Liver (tissue), 9 donors: ENCODE data around the gene ZMYM3. TPM values are rescaled to one million over a fixed set of nuclear protein-coding genes. Genes with fewer than 3 reads are reported as not detected.

Experiments used
- DNase-seq: peaks from one replicate; pipeline ENCODE4 v3.0.0-alpha.2; 2017; ENCODE audit warnings: low spot score
- H3K27ac ChIP-seq, 2 donors: one replicate each; pipeline ENCODE4 v1.7.0; 2013; ENCODE audit warnings: inconsistent platforms in 2 of 2, low read length in 2 of 2, control low read depth in 1 of 2, low read depth in 1 of 2, mild to moderate bottlenecking in 1 of 2
- H3K27me3 ChIP-seq, 4 donors: one replicate each; pipeline versions ENCODE4 v1.6.1 to v1.7.0; 2013; ENCODE audit warnings: low read length in 3 of 4, inconsistent platforms in 1 of 4, mild to moderate bottlenecking in 1 of 4, moderate library complexity in 1 of 4; ENCODE audit not compliant: control insufficient read depth in 4 of 4, insufficient read depth in 4 of 4
- H3K36me3 ChIP-seq, 4 donors: one replicate each; pipeline versions ENCODE4 v1.6.1 to v1.7.0; 2013; ENCODE audit warnings: low read length in 3 of 4, mild to moderate bottlenecking in 3 of 4, low read depth in 1 of 4, moderate library complexity in 1 of 4; ENCODE audit not compliant: control insufficient read depth in 4 of 4, insufficient read depth in 3 of 4
- H3K4me1 ChIP-seq, 4 donors: one replicate each; pipeline versions ENCODE4 v1.6.1 to v1.7.0; 2013; ENCODE audit warnings: low read length in 3 of 4, mild to moderate bottlenecking in 3 of 4, moderate library complexity in 1 of 4; ENCODE audit not compliant: control insufficient read depth in 4 of 4, insufficient read depth in 4 of 4
- H3K4me3 ChIP-seq, 3 donors: one replicate each; pipeline versions ENCODE4 v1.6.1 to v1.7.0; 2013; ENCODE audit warnings: low read length in 3 of 3, control low read depth in 1 of 3, low read depth in 1 of 3, mild to moderate bottlenecking in 1 of 3
- H3K9ac ChIP-seq, 2 donors: one replicate each; pipeline ENCODE4 v1.7.0; 2013; ENCODE audit warnings: low read length in 2 of 2, mild to moderate bottlenecking in 2 of 2, moderate library complexity in 2 of 2, control low read depth in 1 of 2, low read depth in 1 of 2
- H3K9me3 ChIP-seq, 4 donors: one replicate each; pipeline versions ENCODE4 v1.6.1 to v1.7.0; 2013; ENCODE audit warnings: low read length in 3 of 4; ENCODE audit not compliant: control insufficient read depth in 4 of 4
- CTCF ChIP-seq: fragments of 150-350 bp; IDR thresholded peaks from 2 replicates; pipeline ENCODE4 v1.5.1; 2017; ENCODE audit warnings: improper control_type of control experiment, low read depth, low read length; ENCODE audit not compliant: missing input control
- EGR1 ChIP-seq, 2 donors: IDR thresholded peaks; 2 replicates each; pipeline ENCODE4 v1.6.1; 2016 to 2018; ENCODE audit warnings: antibody characterized with exemption in 2 of 2, low read depth in 2 of 2
- FOXA1 ChIP-seq: IDR thresholded peaks from 2 replicates; pipeline ENCODE4 v1.6.1; 2016; ENCODE audit warnings: antibody characterized with exemption
- GABPA ChIP-seq, 2 donors: IDR thresholded peaks in 1 of 2; conservative IDR thresholded peaks in 1 of 2; 2 replicates each; pipeline ENCODE4 v1.6.1; 2016; ENCODE audit warnings: antibody characterized with exemption in 2 of 2, mild to moderate bottlenecking in 1 of 2, moderate library complexity in 1 of 2
- HNF4A ChIP-seq, 2 donors: conservative IDR thresholded peaks; 2 replicates each; pipeline ENCODE4 v1.6.1; 2016; ENCODE audit warnings: antibody characterized with exemption in 2 of 2, mild to moderate bottlenecking in 2 of 2
- HNF4G ChIP-seq: IDR thresholded peaks from 2 replicates; pipeline ENCODE4 v1.6.1; 2016; ENCODE audit warnings: antibody characterized with exemption
- RAD21 ChIP-seq, 2 donors: IDR thresholded peaks; 2 replicates each; pipeline ENCODE4 v1.6.1; 2016; ENCODE audit warnings: antibody characterized with exemption in 2 of 2, mild to moderate bottlenecking in 2 of 2
- SP1 ChIP-seq: IDR thresholded peaks from 2 replicates; pipeline ENCODE4 v1.6.1; 2018; ENCODE audit warnings: antibody characterized with exemption, mild to moderate bottlenecking
- WGBS: extraction: QIAGEN DNeasy Blood & Tissue Kit; methylation state at CpG from one replicate; pipeline ENCODE4 v1.1.7; 2013; 5-methylcytosine and 5-hydroxymethylcytosine counted together
- polyA plus RNA-seq, 2 donors: library from polyadenylated mRNA; stranded (reverse) in 1 of 2; unstranded in 1 of 2; fragments of 200-250 nt in 1 of 2; fragments of >200 nt in 1 of 2; fragmentation: Nextera tagmentation in 1 of 2; extraction: Ambion mirVana in 1 of 2; gene quantifications; one replicate each; pipeline versions ENCODE4 v1.2.1 to v1.2.3, GENCODE V29; 2013 to 2015
- total RNA-seq, 2 donors: library from RNA; depleted of rRNA; stranded (reverse); fragments of >200 nt; gene quantifications; one replicate each; pipeline ENCODE4 v1.2.3, GENCODE V29; 2014
- TF ChIP-seq, protein P1 (sequence below): IDR thresholded peaks from 2 replicates; pipeline ENCODE4 v1.6.1; 2016; ENCODE audit warnings: antibody characterized with exemption
- TF ChIP-seq, protein P2 (sequence below): IDR thresholded peaks from 2 replicates; pipeline ENCODE4 v1.6.1; 2016; ENCODE audit warnings: antibody characterized with exemption
- TF ChIP-seq, protein P3 (sequence below): IDR thresholded peaks from 2 replicates; pipeline ENCODE4 v1.6.1; 2016; ENCODE audit warnings: antibody characterized with exemption
- TF ChIP-seq, protein P4 (sequence below): IDR thresholded peaks from 2 replicates; pipeline ENCODE4 v1.6.1; 2016; ENCODE audit warnings: antibody characterized with exemption, mild to moderate bottlenecking
- donor health status: healthy.
- donor health status: healthy.
- donor health status: healthy.
- donor health status: healthy.
- donor health status: healthy.

The ZMYM3 gene
- total and polyA plus RNA-seq, 4 donors: 4.5 to 13.3 (median 6.2) TPM

DNA sequence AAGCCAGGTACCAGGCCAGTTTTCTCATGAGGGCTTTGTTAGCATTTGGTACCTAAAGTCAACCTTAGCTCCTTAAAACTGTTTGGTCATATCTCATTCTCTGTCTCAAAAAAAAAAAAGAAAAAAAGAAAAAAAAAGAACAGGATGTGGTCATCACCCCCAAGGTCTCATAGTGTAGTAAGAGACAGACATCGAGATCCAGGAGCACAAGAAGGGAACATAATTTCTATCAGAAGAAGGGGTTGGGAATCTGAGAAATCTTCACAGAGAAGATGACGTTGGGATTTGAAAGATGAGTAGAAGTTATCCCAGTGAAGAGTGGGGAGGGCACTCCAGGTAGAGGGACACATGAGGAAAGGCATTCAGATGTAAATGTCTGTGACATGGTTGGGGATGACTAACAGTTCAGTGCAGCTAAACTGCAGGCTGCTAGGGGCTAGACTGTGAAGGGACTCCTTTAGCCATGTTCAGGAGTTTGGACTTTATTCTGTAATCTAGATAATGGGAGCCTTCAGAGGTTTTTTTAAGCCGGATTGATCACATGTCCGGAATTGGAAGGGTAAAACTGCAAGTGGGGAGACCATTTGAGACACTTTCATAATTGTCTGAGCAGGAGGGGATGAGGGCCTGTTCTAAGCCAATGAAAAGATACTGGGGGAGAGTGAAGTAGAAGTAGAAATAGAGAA lies 57.8 kb downstream of the ZMYM3 start:
- Histone ChIP-seq H3K27me3 (no peaks in the 10 kb centered on the region), H3K4me3 (no peak overlapping the region), H3K27ac (no peak overlapping the region), H3K36me3 (no peaks in the 10 kb centered on the region), H3K4me1 (no peaks in the 10 kb centered on the region), H3K9me3 (no peaks in the 10 kb centered on the region), H3K9ac (no peak overlapping the region)
- no peak for TF ChIP-seq CTCF
- 75% methylated on average over 4 of the region's 4 CpGs for WGBS
- no peak for DNase-seq

DNA sequence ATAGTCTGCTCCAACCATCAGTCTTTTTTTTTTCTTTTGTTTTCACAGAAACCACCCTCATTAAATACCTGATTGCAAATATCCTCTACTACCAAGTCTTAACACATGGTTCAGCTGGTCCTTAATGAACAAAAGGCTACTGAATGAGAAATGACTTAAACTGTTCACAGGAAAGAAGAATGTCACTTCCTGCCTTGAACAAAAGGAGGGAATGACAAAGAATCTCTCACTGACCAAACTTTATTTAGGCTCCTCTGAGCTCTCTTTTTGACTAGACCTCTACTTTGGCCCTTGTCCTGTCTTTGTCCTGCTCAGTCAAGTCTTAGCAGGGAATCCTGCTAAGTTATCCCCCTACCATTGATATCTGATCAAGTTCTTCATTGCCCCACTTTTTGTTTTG lies 62.7 kb downstream of the ZMYM3 start:
- TF ChIP-seq FOXA1: no peak
- TF ChIP-seq GABPA (IDR thresholded peaks at IDR 0.05 in 1 of 2, conservative IDR thresholded peaks at IDR 0.05 in 1 of 2): no peak
- TF ChIP-seq, protein P1, sequence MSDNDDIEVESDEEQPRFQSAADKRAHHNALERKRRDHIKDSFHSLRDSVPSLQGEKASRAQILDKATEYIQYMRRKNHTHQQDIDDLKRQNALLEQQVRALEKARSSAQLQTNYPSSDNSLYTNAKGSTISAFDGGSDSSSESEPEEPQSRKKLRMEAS: no peak
- TF ChIP-seq, protein P2, sequence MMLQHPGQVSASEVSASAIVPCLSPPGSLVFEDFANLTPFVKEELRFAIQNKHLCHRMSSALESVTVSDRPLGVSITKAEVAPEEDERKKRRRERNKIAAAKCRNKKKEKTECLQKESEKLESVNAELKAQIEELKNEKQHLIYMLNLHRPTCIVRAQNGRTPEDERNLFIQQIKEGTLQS: no peak
- TF ChIP-seq CTCF: no peak
- no peak for TF ChIP-seq EGR1 (IDR thresholded peaks at IDR 0.05; ENCODE audit: low read depth in 2 of 2)
- TF ChIP-seq RAD21 (IDR thresholded peaks at IDR 0.05): no peak
- TF ChIP-seq, protein P3, sequence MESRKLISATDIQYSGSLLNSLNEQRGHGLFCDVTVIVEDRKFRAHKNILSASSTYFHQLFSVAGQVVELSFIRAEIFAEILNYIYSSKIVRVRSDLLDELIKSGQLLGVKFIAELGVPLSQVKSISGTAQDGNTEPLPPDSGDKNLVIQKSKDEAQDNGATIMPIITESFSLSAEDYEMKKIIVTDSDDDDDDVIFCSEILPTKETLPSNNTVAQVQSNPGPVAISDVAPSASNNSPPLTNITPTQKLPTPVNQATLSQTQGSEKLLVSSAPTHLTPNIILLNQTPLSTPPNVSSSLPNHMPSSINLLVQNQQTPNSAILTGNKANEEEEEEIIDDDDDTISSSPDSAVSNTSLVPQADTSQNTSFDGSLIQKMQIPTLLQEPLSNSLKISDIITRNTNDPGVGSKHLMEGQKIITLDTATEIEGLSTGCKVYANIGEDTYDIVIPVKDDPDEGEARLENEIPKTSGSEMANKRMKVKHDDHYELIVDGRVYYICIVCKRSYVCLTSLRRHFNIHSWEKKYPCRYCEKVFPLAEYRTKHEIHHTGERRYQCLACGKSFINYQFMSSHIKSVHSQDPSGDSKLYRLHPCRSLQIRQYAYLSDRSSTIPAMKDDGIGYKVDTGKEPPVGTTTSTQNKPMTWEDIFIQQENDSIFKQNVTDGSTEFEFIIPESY: no peak
- TF ChIP-seq, protein P4, sequence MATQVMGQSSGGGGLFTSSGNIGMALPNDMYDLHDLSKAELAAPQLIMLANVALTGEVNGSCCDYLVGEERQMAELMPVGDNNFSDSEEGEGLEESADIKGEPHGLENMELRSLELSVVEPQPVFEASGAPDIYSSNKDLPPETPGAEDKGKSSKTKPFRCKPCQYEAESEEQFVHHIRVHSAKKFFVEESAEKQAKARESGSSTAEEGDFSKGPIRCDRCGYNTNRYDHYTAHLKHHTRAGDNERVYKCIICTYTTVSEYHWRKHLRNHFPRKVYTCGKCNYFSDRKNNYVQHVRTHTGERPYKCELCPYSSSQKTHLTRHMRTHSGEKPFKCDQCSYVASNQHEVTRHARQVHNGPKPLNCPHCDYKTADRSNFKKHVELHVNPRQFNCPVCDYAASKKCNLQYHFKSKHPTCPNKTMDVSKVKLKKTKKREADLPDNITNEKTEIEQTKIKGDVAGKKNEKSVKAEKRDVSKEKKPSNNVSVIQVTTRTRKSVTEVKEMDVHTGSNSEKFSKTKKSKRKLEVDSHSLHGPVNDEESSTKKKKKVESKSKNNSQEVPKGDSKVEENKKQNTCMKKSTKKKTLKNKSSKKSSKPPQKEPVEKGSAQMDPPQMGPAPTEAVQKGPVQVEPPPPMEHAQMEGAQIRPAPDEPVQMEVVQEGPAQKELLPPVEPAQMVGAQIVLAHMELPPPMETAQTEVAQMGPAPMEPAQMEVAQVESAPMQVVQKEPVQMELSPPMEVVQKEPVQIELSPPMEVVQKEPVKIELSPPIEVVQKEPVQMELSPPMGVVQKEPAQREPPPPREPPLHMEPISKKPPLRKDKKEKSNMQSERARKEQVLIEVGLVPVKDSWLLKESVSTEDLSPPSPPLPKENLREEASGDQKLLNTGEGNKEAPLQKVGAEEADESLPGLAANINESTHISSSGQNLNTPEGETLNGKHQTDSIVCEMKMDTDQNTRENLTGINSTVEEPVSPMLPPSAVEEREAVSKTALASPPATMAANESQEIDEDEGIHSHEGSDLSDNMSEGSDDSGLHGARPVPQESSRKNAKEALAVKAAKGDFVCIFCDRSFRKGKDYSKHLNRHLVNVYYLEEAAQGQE: no peak
- no peak for TF ChIP-seq SP1
- TF ChIP-seq HNF4G: no peak
- TF ChIP-seq HNF4A (conservative IDR thresholded peaks at IDR 0.05): no peak
- no peaks in the 10 kb centered on the region for H3K4me1 ChIP-seq
- no peak overlapping the region for H3K9ac ChIP-seq
- no peak overlapping the region for H3K27ac ChIP-seq
- no peak overlapping the region for H3K4me3 ChIP-seq
- DNase-seq: no peak
- no peaks in the 10 kb centered on the region for H3K27me3 ChIP-seq
- no peaks in the 10 kb centered on the region for H3K9me3 ChIP-seq
- no peaks in the 10 kb centered on the region for H3K36me3 ChIP-seq
